Stimulated activated CD4-positive, alpha-beta T cell treated with anti-CD3 and anti-CD28 coated beads, TNF-alpha, amount 100 ng/mL, for 48 hours (primary cell): ENCODE data around the gene CPNE5.
A peak's percentile ranks its signal among the peaks of the same experiment; 100 is the strongest.

ENCODE experiments used
- DNase-seq, 3 donors: peaks; one replicate each; pipeline ENCODE4 v3.0.0-alpha.2; 2020; ENCODE audit warnings: low read depth in 3 of 3

Gene CPNE5

DNA sequence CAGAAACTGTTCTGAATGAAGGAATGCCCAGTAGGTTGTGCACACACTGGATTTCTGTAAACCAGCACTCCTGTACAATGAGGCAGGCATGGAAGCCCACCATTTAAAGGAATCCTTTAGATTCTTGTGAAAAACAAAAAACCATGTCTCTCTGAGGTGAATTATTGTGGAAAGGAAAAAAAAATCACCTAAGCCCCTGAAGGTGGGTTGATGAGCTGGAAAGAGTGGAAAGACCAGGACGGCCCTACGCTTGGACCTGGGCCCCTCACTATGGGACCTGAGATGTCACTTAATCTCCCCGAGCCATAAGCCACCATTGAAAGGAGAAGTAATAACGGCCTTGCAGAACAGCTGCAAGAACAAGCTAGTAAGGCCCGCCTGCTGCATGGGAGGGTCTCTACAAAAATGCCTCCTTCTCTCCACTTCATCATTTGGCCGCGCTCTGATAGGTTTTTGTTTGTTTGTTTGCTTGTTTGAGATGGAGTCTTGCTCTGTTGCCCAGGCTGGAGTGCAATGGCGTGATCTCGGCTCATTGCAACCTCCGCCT is 72.8 kb downstream of the CPNE5 start:
- no peak for DNase-seq

DNA sequence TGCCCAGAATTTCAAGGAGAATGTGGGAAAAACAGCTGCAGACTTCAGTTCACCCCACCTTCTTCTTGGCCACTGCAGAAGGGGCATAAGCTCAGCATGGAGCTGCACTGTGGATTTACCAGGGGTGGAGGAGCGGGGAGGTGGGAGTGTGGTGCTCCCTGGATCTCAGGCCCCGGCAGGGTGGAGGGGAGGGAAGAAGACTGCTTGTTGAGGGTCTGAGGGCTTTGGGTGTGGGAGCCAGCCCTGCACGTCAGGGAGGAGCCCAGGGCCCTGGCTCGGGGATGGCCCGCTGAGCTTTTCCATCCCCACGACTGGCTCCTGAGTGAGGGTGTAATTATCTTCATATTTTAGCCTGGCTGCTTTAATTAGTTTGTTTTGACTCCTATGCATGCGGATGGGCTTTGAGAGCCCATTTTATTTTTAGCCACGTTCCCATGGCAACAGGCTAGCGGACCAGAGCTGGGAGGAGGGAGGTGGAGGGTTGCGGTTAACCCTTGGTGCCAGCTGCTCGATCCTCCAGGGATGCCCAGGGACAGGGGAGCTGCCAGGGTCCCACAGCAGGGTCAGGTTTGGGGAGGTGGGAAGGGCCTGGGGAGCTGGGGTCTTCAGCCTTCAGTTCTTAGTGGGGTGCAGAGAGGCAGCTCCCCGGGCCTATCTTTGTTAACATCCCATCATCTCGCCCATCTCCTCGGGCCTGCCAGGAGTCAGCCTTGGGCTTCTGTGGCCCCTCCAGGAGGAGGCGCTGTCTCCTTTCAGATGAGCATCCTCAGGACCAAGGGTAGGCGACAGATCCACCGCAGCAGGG is 73.4 kb downstream of the CPNE5 start:
- DNase-seq = peak; percentile 61 to 83 (median 71)

DNA sequence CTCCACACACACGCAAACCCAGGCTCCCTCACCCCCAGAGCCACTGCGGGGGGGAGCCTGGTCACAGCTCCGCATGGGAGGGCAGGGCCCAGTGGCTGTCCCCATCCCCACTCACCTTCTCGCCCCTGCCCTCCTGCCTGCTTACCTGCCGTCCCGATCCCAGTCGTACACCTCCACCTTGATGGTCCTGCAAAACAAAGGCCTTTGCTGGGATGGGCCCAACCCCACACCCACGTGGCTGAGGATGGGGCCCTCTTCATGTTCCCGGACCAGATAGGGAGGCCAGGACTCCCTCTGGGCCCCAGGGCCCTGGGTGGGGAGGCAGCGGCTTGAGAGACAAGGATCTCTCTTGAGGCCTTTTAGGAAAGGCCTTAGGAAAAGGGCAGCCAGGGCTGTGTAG is 74.1 kb downstream of the CPNE5 start:
- DNase-seq = no peak

DNA sequence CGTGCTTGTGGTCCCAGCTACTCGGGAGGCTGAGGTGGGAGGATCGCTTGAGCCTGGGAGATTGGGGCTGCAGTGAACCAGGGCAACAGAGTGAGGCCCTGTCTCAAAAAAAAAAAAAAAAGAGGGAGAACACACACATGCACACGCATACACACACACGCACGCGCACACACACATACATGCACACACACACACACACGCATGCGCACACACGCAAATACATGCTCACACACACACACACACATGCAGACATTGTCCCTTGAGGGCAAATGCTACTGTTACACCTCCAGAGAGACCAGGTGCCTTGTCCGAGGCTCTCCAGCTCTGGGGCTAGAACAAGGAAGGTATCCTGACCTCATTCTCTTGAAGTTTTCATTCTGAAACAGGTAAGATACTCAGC is 77.1 kb downstream of the CPNE5 start:
- no peak for DNase-seq

DNA sequence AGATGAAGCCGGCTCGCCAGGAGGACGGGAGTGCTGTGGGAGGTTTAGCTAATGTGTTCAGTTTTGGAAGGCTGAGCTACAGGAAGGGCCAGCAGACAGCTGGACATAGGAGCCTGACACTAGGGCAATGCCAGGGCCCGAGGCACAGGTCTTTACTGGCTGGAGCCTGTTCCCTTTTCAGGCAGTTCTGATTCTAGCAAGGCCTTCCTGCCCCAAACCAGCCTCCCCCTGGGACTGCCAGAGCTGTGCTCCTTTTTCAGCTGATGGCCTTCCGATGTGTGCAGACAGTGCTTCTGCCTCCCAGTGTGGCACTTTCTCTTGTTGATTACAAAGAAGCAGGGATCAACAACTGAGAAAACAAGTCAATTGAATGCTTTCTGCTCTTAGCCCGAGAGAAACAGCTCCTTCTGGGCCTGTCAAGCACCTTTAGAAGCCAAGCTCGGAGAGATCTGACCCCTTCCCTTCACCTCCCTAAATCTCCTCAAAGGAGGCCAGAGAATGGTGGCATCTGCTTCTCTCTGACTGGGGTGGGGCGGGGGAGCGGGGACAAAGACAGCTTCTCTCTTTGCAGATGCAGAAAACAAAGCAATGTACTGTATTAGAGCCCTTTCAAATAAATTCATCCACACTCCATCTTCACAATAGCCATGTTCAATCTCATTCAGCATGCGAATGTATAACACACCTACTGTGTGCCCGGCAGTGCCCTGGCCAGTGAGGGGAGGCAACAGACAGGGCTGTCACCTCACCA is 78.4 kb downstream of the CPNE5 start:
- no peak for DNase-seq

DNA sequence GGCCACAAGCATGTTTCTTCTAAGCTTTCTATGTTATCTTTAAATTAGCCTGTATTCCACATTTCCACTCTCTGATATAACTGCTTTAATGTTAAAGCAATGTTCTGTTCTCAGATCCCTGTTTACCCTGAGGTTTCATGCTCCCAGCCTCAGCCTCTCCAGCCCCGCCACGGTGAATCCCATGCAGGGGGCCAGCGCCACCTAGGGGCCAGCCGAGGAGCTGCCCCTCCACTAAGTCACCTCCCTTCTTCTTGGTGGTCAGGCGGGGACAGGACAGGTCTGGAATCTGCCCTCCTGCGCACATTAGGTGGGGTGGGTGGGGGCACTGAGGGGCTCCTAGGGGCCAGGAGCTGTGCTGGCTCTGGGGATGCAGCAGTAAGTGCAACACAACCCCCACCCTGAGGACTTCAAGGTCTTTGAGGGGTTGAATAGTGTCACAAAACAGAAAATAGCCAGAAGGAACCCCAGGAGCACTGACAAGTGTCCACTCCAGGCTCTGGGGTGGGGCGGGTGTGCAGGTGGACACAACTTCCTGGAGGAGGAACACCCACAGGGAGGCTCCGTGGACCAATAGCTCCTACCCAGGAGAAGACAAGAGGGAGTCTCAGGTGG is 80.0 kb downstream of the CPNE5 start:
- peak; percentile 68 to 77 (median 70) for DNase-seq

DNA sequence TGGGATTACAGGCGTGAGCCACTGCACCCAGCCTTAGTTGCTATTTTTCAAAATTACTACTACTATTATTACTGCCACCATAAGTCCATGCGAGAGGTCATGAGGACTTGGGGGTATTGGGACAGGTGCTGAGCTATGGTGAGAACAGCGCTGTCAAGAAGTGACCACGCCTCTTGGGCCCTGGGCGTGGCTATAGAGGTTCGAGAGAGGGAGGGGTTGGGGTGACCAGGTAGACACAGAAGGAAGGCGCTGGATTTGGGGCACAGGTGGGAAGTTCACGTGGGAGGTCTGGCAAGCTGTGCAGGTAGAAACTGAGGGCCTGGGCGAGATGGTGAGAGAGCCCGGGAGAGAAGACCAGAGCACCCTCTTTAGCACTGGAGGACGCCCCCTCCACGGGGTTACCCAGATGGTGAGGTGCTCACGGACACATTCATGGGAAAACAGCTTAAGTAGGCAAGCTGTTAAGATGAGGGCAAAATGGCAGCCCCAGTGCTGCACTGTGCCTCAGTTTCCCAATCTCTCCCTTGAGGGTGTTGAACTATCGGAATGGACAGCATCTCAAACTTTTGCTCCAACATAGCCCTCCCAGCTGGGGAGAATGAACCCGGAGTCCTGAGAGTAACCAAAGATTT is 80.6 kb downstream of the CPNE5 start:
- no peak for DNase-seq

DNA sequence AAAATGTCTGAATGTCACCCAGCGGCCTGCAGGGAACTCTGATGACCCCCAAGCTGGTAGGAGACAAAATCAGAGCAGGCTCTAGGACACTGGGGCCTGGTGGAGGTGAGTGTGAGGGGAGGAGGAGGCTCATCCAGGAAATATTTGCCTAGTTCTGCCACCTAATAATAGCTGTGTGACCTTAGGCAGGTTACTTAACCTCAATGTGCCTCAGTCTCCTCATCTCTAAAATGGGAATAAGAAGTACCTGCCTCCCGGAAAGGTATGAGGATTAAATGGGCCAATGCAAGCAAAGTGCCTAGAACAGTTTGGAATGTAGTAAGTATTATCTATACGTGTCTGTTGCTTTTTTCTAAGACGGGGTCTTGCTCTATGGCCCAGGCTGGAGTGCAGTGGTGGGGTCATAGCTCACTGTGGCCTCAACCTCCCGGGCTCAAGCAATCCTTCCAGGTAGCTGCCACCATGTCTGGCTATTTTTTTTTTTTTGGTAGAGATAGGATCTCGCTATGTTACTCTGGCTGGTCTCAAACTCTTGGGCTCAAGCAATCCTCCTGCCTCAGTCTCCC is 81.2 kb downstream of the CPNE5 start:
- no peak for DNase-seq

DNA sequence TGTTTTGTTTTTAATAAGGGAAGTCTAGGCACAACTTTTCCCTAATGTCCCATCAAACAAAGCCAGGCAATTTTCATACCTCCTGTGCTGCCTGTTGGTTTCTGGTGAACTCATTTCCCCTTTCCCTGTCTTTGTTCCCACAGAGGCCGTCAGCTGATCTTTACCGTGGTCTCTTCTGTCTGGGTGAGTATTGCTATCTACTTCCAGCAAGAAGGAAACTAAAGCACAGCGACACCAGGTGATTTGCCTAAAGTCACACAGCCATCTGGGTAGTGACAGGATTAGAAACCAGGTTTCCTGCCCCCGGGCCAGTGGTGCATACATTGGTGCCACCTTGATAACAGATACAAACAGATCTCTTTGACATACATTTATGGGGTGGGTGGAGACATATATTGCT is 82.0 kb downstream of the CPNE5 start:
- no peak for DNase-seq

DNA sequence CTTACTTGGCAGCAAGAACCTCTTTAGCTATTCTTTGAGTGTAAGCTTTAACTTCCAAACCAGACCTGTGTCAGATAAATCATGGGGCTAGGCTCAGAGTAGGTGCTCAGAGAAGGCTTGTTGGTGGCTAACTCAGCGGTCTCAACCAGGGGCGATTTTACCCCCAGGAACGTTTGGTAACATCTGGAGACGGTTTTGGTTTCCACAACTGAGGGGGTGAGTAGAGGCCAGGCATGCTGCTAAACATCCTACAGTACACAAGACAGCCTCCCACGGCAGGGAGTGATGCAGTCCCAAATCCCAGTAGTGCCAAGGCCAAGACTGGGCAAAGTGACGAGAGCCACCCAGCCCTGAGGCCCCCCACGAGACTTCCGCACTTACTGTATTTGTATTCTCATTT is 82.5 kb downstream of the CPNE5 start:
- DNase-seq = no peak

DNA sequence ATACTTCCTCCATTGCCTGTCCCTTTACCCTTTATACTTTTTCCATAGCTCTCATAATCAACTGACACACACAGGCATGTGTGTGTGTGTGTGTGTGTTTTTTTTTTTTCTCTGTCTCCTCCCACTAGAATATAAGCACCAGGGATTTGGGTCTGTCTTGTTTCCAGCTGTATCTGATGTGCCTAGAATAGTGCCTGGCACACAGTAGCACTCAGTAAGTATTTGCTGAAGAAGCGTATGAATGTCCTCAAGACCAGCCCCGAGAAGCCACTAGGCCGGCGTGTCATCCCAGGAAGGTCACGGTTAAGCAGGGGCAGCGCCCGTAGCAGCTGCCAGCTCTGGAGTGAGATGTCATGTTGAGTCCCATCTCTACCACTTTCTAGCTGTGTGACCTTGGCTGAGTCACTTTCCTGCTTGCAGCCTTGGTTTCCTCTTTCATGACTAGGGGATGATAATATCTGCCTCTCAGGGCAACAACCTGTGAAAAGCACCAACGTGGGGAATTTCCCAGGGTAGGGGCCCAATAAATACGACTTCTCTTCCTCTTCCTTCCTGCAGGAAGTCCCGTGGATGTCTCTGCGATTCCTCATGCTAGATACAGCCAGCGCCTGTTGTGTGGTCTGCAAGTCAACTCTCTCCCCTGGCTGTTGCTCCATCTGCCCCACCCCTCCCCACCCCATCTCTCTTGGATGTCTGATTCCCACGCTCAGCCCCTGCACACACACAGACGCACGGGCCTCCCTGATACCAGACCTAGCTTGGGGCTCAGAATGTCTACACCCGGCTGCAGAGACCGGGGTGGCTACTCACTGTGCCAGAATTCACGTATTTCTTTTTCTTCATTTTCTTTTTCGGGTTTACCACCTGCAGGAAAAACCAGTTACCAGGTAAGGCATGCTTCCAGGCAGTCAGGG is 83.6 kb downstream of the CPNE5 start:
- peak; percentile 47 to 70 (median 63) for DNase-seq

DNA sequence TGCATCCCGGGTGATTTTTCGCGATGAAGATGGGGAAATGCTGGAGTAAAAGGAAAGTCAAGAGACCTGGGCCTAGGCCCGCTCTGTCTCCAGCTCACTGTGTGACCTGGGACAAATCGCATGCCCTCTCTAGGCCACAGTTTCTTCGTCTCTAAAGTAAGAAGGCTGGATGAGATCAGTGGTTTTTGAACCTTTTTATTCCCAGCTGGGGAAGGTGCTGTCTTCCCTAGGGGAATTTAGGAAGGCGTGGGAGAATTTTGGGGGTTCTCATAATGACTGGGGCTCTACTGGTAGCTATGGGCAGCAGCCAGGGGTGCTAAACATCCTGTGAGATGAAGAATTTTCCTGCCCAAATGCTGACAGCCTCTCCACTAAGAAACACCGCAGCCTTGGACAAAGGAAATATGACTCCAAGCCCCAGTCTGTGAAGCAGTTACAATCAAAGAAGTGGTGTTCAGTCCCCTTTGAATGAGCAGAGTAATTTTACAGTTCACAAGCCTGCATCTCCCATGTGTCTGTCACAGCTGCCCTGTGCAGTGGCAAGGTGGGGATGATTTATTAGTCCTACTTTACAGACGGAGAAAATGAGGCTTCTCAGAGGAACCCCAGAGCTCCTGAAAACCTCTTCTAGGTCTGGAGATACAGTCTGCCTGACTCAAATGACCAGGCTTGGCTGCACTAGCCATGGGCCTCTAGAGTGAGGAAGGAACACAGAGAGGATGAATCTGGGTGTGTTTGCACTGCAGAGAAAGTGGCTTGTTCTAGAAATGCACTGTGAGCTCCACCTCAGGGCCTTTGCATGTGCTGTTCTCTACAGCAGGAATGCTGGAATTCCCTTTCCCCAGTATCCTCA is 84.4 kb downstream of the CPNE5 start:
- no peak for DNase-seq

DNA sequence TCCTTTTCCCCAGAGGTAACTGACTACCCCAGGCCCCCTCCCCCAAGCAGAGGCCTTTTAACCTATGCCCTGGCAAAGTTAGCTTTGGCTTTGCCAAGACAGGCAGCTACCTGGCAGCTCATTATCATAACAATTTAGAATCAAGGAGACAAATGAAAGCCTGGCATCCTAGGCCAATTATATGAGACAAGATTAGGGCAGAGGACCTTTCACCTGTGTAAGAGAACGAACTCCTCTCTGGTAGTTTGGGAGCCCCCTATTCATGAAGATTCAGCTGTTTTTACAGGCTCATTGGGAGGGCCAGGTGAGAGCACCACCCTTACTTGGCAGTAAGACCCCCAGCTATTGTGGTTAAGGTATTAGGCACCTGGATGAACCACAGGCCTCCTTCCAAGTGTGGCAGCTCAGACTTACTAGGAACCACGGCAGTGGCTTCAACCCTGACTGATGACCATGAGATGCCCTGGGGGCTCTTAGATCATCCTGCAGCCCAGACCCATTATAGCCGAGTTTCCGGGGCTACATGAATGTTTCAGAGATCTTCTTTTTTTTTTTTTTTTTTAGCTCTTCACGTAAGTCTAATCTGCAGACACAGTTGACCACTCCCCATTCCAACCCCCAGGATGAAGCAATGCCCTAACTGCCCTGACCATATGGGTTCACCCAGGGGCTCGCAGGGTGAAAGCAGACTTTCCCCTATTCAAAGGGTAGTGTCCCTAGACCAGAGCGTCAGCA is 85.4 kb downstream of the CPNE5 start:
- no peak for DNase-seq

DNA sequence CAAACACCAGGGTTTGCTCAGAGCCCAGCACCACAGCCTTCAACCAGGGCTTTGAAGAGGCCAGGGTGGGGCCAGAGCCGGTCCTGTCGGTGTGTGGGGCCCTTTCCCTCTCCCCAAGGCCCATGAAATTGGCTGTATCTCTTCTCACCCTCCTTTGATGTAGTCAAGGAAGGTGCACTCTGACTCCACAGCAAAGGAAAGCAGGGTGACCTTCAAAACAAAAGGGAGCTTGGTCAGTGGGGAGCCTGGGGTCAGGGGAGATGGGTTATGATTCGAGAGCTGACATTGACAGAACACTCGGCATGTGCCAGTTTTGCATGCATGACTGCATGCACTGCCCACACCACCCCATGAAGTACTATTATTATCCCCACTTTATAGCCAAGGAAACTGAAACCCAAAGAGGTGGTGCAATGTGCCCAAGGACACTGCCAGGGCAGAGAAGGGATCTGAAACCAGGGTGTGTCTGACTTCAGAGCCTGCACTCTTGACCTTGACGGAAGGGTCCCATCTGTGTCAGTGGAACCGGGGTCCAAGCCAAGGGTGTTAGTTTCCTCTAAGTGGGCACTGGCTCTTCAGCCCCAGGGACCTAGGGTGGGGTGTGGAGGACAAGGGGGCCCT is 86.2 kb downstream of the CPNE5 start:
- no peak for DNase-seq

DNA sequence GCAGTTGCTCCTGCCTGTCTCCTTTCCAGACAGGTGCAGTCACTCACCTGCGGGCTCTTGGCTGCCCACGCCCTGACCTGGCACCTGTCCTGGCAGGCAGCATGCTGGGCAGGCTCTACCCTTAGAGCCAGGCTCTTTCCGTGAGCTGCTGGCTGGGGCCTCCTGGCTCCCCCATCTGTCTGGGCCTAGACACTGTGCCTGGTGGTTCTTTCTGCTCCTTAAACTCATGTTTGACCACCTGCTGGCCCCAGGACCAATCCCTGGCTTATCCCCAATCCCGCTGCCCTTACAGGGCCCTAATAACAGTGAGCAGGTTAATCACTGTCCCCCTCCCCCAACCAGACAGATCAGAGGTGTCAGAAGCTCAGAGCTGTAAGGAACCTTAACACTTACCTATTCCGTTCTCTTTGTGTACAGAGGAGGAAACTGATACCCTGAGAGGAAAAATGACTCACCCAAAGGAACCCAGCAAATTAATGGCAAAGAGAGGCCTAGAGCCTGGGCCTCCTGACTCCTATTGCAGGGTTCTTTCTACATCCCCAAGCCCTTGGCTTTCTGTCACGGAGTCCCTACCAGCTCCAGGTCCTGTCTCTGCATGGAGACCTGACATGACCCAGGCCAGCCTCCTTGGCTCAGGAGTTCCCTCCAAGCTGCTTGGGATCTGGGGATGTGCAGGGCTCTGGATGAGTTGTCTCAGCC is 86.9 kb downstream of the CPNE5 start:
- no peak for DNase-seq

DNA sequence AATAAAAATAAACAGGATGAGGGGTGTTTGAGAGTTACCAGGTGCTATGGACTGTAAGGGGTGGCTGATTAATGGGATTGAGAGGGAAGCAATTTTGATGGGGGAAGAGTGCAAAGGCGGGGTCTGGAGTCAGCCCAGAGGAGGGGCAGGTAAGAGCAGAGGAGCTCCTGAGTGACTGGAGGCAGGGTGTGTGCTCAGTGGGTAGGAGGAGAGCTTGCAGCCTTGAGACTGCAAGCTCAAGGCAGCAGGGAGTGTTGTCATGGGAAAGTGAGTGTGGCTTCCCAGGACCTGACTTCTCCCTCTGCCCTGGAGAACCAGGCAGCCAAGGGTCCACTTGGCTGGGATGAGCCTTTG is 87.4 kb downstream of the CPNE5 start:
- DNase-seq = no peak

DNA sequence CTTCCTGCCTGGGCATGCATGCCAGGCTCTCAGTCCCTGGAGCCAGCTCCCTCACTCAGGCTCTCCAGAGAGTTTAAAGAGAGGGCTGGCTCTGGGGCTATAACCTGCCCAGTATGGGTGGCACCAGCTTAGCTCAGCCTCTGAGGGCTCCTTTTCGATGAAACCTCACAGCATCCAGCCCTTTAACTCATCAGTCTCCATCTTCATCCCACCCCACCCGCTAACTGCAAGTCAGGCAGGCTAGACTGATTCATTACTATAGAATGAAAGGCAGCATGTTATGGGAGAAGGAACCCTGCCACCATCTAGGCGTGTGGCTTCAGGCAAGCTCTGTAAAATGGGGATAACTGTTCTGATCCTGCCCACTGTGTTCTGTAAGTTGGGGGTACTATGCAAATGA is 88.2 kb downstream of the CPNE5 start:
- no peak for DNase-seq
